Stimulated activated naive CD8-positive, alpha-beta T cell treated with anti-CD3 and anti-CD28 coated beads, Interleukin-15, amount 100 ng/mL, for 72 hours (primary cell): ENCODE measurements around the gene PROC.
A peak's percentile ranks its signal among the peaks of the same experiment; 100 is the strongest.
"Not testable (repeated sequence)": the region's sequence is repeated elsewhere in the genome, so short reads cannot be mapped to it uniquely, and the experiment has no call there.

Experiments used
- ATAC-seq: fragments of 150-1000 bp; cut with Tn5 transposase; 2 replicates; pipeline ENCODE4 v1.10.0; 2021; ENCODE audit warnings: mild to moderate bottlenecking, moderate library complexity
- DNase-seq, 2 donors: peaks; one replicate each; pipeline ENCODE4 v3.0.0; 2021 to 2022
- H3K27ac Mint-ChIP-seq, 2 donors: one replicate each; pipeline ENCODE4 v1.8.0; 2022; ENCODE audit warnings: mild to moderate bottlenecking in 2 of 2, mixed read lengths in 2 of 2, moderate library complexity in 2 of 2
- H3K27me3 Mint-ChIP-seq: one replicate; pipeline ENCODE4 v1.8.0; 2022; ENCODE audit warnings: mixed read lengths
- H3K4me1 Mint-ChIP-seq: one replicate; pipeline ENCODE4 v1.8.0; 2022; ENCODE audit warnings: mild to moderate bottlenecking, mixed read lengths
- H3K4me3 Mint-ChIP-seq, 2 donors: one replicate each; pipeline ENCODE4 v1.8.0; 2022; ENCODE audit warnings: mild to moderate bottlenecking in 2 of 2, mixed read lengths in 2 of 2, moderate library complexity in 1 of 2
- H3K9me3 Mint-ChIP-seq, 2 donors: one replicate each; pipeline ENCODE4 v1.8.0; 2022; ENCODE audit warnings: mixed read lengths in 2 of 2

The PROC gene

GRCh38 chr2:127427376-127428056 is 9.3 kb downstream of the PROC start:
- Mint-ChIP-seq H3K27me3 (peaks cover 37% of the 10 kb centered on the region), H3K4me1 (peaks cover 17% of the 10 kb centered on the region), H3K27ac (peak overlapping the region in 1 of 2 donors; percentile 20), H3K9me3 (no peaks in the 10 kb centered on the region), H3K4me3 (no peak overlapping the region)
- ATAC-seq (no peak), DNase-seq (no peak)

- H3K27ac Mint-ChIP-seq: no peak overlapping the region
- DNase-seq (no peak), ATAC-seq (no peak)
- no peaks in the 10 kb centered on the region for H3K9me3 Mint-ChIP-seq
- no peak overlapping the region for H3K4me3 Mint-ChIP-seq
- H3K4me1 Mint-ChIP-seq: peaks cover 10% of the 10 kb centered on the region
- peaks cover 30% of the 10 kb centered on the region for H3K27me3 Mint-ChIP-seq
Measured at GRCh38 chr2:127428057-127428814, 10.0 kb downstream of the PROC start.

DNA sequence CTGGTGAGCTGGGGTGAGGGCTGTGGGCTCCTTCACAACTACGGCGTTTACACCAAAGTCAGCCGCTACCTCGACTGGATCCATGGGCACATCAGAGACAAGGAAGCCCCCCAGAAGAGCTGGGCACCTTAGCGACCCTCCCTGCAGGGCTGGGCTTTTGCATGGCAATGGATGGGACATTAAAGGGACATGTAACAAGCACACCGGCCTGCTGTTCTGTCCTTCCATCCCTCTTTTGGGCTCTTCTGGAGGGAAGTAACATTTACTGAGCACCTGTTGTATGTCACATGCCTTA is 10.5 kb downstream of the PROC start:
- Mint-ChIP-seq H3K4me3 (no peak overlapping the region), H3K4me1 (peaks cover 5% of the 10 kb centered on the region), H3K27me3 (peaks cover 25% of the 10 kb centered on the region), H3K9me3 (no peaks in the 10 kb centered on the region), H3K27ac (no peak overlapping the region)
- ATAC-seq (no peak), DNase-seq (no peak)

DNA sequence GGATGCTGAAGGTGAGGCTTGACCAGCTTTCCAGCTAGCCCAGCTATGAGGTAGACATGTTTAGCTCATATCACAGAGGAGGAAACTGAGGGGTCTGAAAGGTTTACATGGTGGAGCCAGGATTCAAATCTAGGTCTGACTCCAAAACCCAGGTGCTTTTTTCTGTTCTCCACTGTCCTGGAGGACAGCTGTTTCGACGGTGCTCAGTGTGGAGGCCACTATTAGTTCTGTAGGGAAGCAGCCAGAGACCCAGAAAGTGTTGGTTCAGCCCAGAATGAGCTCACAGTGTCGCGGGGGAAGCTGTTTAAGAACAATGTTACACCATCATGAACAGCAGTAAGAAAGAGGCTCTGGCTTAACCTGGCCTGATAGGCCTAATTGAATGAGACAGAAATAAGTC is 11.1 kb downstream of the PROC start:
- peaks cover 19% of the 10 kb centered on the region for H3K27me3 Mint-ChIP-seq
- H3K9me3 Mint-ChIP-seq: no peaks in the 10 kb centered on the region
- ATAC-seq (no peak), DNase-seq (no peak)
- no peak overlapping the region for H3K4me3 Mint-ChIP-seq
- no peaks in the 10 kb centered on the region for H3K4me1 Mint-ChIP-seq
- no peak overlapping the region for H3K27ac Mint-ChIP-seq

DNA sequence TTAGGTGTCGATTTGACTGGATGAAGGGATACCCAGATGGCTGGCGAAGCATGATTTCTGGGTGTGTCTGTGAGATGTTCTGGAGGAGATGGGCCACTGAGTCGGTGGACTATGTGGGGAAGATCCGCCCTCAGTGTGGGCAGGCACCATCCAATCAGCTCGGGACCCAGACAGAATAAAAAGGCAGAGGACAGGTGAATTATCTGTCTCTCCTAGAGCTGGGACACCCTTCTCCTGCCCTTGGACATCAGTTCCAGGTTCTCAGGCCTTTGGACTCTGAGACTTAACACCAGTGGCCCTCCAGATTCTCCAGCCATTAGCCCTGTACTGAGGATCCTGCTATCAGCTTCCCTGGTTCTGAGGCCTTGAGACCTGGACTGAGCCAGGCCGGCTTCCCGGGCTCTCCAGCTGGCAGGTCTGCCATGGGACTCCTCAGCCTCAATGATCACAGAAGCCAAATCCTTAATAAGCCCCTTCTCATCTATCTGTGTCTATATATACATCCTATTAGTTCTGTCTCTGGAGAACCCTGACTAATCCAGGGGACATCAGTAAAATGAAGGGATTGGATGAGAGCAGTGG is 11.7 kb downstream of the PROC start:
- DNase-seq (no peak), ATAC-seq (no peak)
- Mint-ChIP-seq H3K27me3 (peaks cover 13% of the 10 kb centered on the region), H3K4me1 (no peaks in the 10 kb centered on the region), H3K4me3 (no peak overlapping the region), H3K9me3 (no peaks in the 10 kb centered on the region), H3K27ac (no peak overlapping the region)

GRCh38 chr2:127431408-127432023 is 13.3 kb downstream of the PROC start:
- H3K4me3 Mint-ChIP-seq: no peak overlapping the region
- no peak overlapping the region for H3K27ac Mint-ChIP-seq
- DNase-seq (no peak), ATAC-seq (no peak)
- H3K27me3 Mint-ChIP-seq: no peaks in the 10 kb centered on the region
- H3K9me3 Mint-ChIP-seq: no peaks in the 10 kb centered on the region
- no peaks in the 10 kb centered on the region for H3K4me1 Mint-ChIP-seq

DNA sequence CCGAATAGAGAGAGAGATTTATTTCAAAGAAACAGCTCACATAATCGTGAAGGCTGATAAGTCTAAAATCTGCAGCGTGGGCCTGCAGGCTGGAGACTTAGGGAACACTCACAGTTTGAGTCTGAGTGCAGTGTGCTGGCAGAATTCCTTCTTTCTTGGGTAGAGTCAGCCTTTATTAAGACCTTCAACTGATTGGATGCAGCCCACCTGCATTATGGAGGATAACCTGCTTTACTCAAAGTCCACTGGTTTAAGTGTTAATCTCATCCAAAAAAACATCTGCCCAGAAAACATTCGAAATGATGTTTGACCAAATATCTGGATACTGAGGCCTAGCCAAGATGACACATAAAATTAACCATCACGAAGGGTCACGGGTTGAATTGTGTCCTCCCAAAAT is 16.3 kb downstream of the PROC start:
- ATAC-seq: no peak
- no peak for DNase-seq
- Mint-ChIP-seq H3K9me3 (peaks cover 0 to 5% of the 10 kb centered on the region in 2 donors), H3K27me3 (no peaks in the 10 kb centered on the region), H3K4me3 (no peak overlapping the region), H3K4me1 (no peaks in the 10 kb centered on the region), H3K27ac (no peak overlapping the region)

DNA sequence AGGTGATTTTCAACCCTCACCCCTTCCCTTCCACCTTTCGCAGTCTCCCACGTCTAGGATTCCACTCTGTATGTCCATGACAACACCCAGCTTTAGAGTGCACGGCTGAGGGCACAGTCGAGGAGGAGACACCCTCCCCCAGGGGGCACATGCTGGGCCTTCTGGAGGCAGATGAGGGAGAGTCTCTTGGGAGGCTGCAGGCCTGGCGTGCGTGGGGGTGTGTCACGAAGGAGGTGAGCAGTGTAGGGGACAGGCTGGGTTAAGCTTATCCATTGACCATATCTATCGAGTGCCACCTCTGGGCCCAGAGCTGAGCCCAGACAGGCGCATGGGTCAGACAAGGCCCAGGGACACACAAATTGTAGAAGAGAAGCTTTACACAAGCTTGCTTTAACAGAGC is 18.8 kb downstream of the PROC start:
- Mint-ChIP-seq H3K4me3 (no peak overlapping the region), H3K27ac (no peak overlapping the region), H3K4me1 (no peaks in the 10 kb centered on the region), H3K27me3 (no peaks in the 10 kb centered on the region), H3K9me3 (peaks cover 6 to 13% of the 10 kb centered on the region in 2 donors)
- DNase-seq (no peak), ATAC-seq (no peak)

DNA sequence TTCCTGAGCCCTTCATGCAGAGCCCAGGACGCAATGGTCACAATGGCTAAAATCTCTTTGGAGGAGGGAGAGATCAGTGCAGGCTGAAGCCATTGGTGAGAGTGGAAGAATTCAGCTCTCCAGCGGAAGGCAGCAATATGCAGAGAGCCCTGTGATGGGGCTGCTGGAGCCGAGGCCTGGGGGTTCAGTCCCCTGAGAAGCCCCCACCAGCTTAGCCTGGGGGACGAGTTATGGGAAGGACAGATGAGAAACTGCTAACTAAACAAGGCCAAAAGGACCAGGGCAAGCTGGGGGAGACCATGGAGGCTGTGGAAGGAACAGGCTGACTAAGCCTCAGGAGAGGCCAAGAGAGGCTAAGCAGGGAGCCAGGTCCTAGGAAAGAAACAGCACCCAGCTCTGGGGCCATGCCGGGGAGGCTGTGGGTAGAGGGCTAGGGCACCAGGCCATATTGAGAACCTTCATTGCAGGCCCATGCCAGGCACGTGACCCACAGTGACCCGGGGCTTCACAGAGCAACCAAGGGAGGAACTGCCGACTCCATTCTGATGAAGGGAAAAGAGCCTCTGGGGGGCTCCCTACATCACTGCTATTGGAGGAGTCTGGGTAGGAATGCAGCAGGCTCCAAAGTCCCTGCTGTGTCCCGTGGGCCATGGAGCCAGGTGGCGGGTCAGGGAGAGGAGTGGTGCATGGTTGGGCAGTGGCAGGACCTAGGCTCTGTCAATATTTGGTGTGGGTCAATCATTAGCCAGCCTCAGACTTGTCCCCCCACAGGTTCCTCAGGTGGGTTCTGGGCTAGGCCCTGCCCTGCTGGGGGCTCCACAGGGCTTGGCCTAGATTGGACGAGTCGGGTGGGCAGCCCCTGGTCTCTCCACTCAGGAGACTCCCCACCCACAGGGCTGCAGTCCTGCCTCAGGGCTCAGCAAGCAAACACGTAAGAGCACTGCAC is 19.8 kb downstream of the PROC start:
- no peak overlapping the region for H3K27ac Mint-ChIP-seq
- no peak overlapping the region for H3K4me3 Mint-ChIP-seq
- no peaks in the 10 kb centered on the region for H3K4me1 Mint-ChIP-seq
- no peaks in the 10 kb centered on the region for H3K27me3 Mint-ChIP-seq
- ATAC-seq (no peak), DNase-seq (no peak)
- peaks cover 6 to 13% of the 10 kb centered on the region in 2 donors for H3K9me3 Mint-ChIP-seq

DNA sequence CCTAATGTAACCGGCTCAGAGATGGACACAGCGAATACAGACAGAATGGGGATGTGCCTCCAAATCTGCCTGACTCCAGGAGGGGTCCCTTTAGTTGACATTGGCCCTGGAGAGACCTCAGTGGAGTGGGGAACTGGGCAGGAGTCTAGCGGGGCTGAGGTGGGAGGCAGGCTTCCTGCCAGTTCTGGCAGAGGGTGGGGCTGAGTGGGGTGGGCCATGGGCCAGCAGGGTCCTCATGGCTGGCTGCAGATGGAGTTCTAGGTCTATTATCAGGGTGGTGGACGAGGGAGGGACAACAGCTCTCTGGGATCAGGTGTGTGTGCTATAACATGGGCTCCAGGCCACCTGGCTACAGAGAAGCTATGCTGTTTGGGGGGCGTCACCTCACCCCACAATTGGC is 21.1 kb downstream of the PROC start:
- DNase-seq (no peak), ATAC-seq (no peak)
- Mint-ChIP-seq H3K27me3 (no peaks in the 10 kb centered on the region), H3K9me3 (peaks cover 10 to 21% of the 10 kb centered on the region in 2 donors), H3K4me1 (no peaks in the 10 kb centered on the region), H3K4me3 (no peak overlapping the region), H3K27ac (no peak overlapping the region)

DNA sequence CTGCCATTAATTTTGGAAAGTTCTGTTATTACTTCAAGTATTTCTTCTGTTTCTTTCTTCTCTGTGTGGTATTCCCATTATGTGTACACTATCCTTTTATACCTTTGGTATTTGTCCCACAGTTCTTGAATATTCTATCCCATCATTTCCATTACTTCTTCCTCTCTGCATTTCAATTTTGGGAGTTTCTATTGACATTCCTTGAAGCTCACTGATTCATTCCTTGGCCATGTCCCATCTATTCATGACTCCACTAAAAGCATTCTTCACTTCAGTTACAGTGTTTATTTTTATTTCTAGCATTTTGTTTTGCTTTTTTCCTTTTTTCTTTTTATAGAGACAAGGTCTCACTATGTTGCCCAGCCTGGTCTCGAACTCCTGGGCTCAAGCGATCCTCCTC is 30.3 kb downstream of the PROC start:
- no peak overlapping the region for H3K4me3 Mint-ChIP-seq
- no peak for ATAC-seq
- H3K4me1 Mint-ChIP-seq: no peaks in the 10 kb centered on the region
- H3K27me3 Mint-ChIP-seq: no peaks in the 10 kb centered on the region
- DNase-seq: no peak
- H3K27ac Mint-ChIP-seq: no peak overlapping the region
- peaks cover 20 to 23% of the 10 kb centered on the region in 2 donors for H3K9me3 Mint-ChIP-seq

DNA sequence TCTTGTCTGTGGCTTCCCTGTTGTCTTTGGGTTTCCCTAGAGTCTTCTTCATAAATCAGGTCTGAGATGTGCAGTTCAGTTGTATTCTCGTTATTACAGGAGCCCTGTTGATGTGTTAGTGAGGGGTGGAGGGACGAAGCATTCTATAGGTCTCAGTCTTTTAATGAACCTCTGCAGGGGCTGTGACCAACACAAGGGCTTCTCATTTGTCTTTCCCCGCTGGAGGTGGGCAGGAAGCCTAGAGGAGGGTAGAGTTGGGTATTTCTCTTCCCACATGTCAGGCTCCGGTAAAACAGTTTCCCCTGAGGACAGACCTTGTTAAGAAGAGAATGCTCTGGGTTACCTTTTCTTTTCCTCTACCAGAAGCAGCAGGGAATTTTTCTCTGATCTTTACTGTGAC is 31.2 kb downstream of the PROC start:
- Mint-ChIP-seq H3K27me3 (no peaks in the 10 kb centered on the region), H3K4me3 (no peak overlapping the region), H3K27ac (peak overlapping the region in 1 of 2 donors; percentile 77), H3K9me3 (peaks cover 17 to 20% of the 10 kb centered on the region in 2 donors), H3K4me1 (no peaks in the 10 kb centered on the region)
- DNase-seq: no peak
- no peak for ATAC-seq

DNA sequence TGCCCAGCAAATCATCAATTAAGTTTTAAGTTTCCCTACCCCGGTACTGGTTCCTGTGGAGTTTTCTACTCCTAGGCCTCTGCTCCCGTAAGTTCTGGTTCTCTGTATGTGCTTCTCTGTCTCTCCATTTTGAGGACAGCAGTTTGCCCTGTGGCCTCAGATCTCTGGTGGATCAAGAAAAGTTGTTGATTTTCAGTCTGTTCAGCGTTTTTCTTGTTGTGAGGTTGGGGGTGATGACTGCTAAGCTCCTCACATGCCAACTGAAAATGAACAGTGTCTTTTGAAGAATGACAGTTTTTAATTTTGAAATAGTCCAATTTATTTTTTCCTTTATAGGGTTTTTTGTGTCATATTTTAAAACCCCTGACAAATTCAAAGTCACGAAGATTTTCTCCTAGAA is 31.7 kb downstream of the PROC start:
- H3K4me1 Mint-ChIP-seq: no peaks in the 10 kb centered on the region
- no peak overlapping the region for H3K4me3 Mint-ChIP-seq
- H3K27me3 Mint-ChIP-seq: no peaks in the 10 kb centered on the region
- DNase-seq (no peak), ATAC-seq (no peak)
- peaks cover 16 to 17% of the 10 kb centered on the region in 2 donors for H3K9me3 Mint-ChIP-seq
- H3K27ac Mint-ChIP-seq: no peak overlapping the region

GRCh38 chr2:127451981-127452380 is 33.8 kb downstream of the PROC start:
- Mint-ChIP-seq H3K9me3 (peaks cover 9% of the 10 kb centered on the region in 2 donors), H3K4me3 (no peak overlapping the region), H3K4me1 (no peaks in the 10 kb centered on the region), H3K27ac (no peak overlapping the region), H3K27me3 (no peaks in the 10 kb centered on the region)
- no peak for ATAC-seq
- DNase-seq: no peak

- H3K27me3 Mint-ChIP-seq, H3K27ac Mint-ChIP-seq, H3K4me3 Mint-ChIP-seq, ATAC-seq, H3K4me1 Mint-ChIP-seq, H3K9me3 Mint-ChIP-seq, DNase-seq: not testable (repeated sequence)
Measured at GRCh38 chr2:127452423-127452822, 34.2 kb downstream of the PROC start.
